Panc1 (cell line): ENCODE measurements around the gene CYP2E1. TPM values are rescaled to one million over a fixed set of nuclear protein-coding genes. Genes with fewer than 3 reads are reported as not detected.
"Not testable (repeated sequence)": the region's sequence is repeated elsewhere in the genome, so short reads cannot be mapped to it uniquely, and the experiment has no call there.

Experiments
- ATAC-seq: fragments of 200-7000 bp; cut with Tn5 transposase; 2 replicates; pipeline ENCODE4 v1.9.1; 2020; ENCODE audit warnings: mild to moderate bottlenecking, moderate library complexity
- BruUV-seq: library from RNA; stranded (reverse); fragments of 400-500 nt; replicated peaks from 2 replicates; lab custom pipeline; 2021; lab: Mats Ljungman, UMichigan
- CTCF ChIA-PET: fragments of 300-600 bp; sonication (Branson Sonifier 250); formaldehyde crosslinking; loops from one replicate; lab custom pipeline; 2022; ENCODE audit warnings: antibody characterized with exemption; lab: Charles Lee
- POLR2A ChIA-PET: fragments of 300-600 bp; sonication (Branson Sonifier 250); formaldehyde crosslinking; loops from one replicate; lab custom pipeline; 2022; ENCODE audit warnings: antibody characterized with exemption; lab: Charles Lee
- DNase-seq: peaks from one replicate; pipeline ENCODE4 v3.0.0-alpha.2; 2010; ENCODE audit warnings: low read depth, low spot score
- H3K27ac ChIP-seq: 2 replicates; pipeline ENCODE4 v1.5.1; 2011; ENCODE audit warnings: mild to moderate bottlenecking, low read length, inconsistent platforms
- H3K27me3 ChIP-seq: fragments of 200-500 bp; sonication (Bioruptor generic); 2 replicates; pipeline ENCODE4 v1.6.0; 2014; ENCODE audit warnings: low read length, inconsistent platforms; ENCODE audit not compliant: control insufficient read depth, insufficient read depth
- H3K36me3 ChIP-seq: fragments of 200-500 bp; sonication (Bioruptor generic); 2 replicates; pipeline ENCODE4 v1.5.1; 2014; ENCODE audit warnings: inconsistent platforms, mild to moderate bottlenecking, low read length, moderate library complexity; ENCODE audit not compliant: control insufficient read depth, insufficient read depth
- H3K4me1 ChIP-seq: 2 replicates; pipeline ENCODE4 v1.5.1; 2011; ENCODE audit warnings: inconsistent platforms, mild to moderate bottlenecking, low read length, moderate library complexity; ENCODE audit not compliant: control insufficient read depth, insufficient read depth
- H3K4me3 ChIP-seq, 2 experiments: 2 replicates each; pipeline ENCODE4 v1.5.1; 2011 to 2012; ENCODE audit warnings: low read depth in 2 of 2, low read length in 2 of 2, mild to moderate bottlenecking in 2 of 2, inconsistent platforms in 1 of 2, moderate library complexity in 1 of 2
- H3K9me3 ChIP-seq: fragments of 200-500 bp; sonication (Bioruptor generic); 2 replicates; pipeline ENCODE4 v1.5.1; 2014; ENCODE audit warnings: low read depth, mild to moderate bottlenecking, inconsistent platforms, low read length, moderate library complexity; ENCODE audit not compliant: control insufficient read depth, insufficient read depth
- POLR2AphosphoS5 ChIP-seq: IDR thresholded peaks from 2 replicates; pipeline ENCODE4 v1.6.1; 2012; ENCODE audit warnings: mild to moderate bottlenecking, low read depth, low read length, moderate library complexity
- SIN3A ChIP-seq: IDR thresholded peaks from 2 replicates; pipeline ENCODE4 v1.6.1; 2012; ENCODE audit warnings: low read depth, mild to moderate bottlenecking, low read length, moderate library complexity, borderline replicate concordance; ENCODE audit not compliant: insufficient read depth
- TCF7L2 ChIP-seq: IDR thresholded peaks from 2 replicates; pipeline ENCODE4 v1.6.1; 2011; ENCODE audit warnings: mild to moderate bottlenecking, low read depth, low read length, inconsistent platforms
- in situ Hi-C: cut with HindIII; loops from 2 replicates; pipeline ENCODE4 v1.10.0; 2016; ENCODE audit warnings: low sequenced_read_pairs, low pct_unique_long_range_greater_than_20kb
- intact Hi-C: fragments of 100-400 bp; cut with micrococcal nuclease; formaldehyde crosslinking; loops from one replicate; pipeline ENCODE4 v1.10.0; 2022; ENCODE audit not compliant: unreplicated experiment
- total RNA-seq: library from RNA; stranded (reverse); gene quantifications from one replicate; pipeline ENCODE4 v1.2.1, GENCODE V29; 2021; ENCODE audit not compliant: unreplicated experiment
- TF ChIP-seq, protein P1 (sequence below), 2 experiments: IDR thresholded peaks; 2 replicates each; pipeline ENCODE4 v1.6.1; 2011 to 2012; ENCODE audit warnings: low read depth in 2 of 2, control low read depth in 1 of 2, low read length in 1 of 2, mild to moderate bottlenecking in 1 of 2, moderate library complexity in 1 of 2; ENCODE audit not compliant: insufficient read depth in 1 of 2
- TF ChIP-seq, protein P2 (sequence below): fragments of 450-650 bp; IDR thresholded peaks from 2 replicates; pipeline ENCODE4 v1.5.1; 2017; ENCODE audit warnings: mild to moderate bottlenecking

Gene CYP2E1
- total RNA-seq, 1 experiment from 2014 or later: 1.1 TPM

DNA sequence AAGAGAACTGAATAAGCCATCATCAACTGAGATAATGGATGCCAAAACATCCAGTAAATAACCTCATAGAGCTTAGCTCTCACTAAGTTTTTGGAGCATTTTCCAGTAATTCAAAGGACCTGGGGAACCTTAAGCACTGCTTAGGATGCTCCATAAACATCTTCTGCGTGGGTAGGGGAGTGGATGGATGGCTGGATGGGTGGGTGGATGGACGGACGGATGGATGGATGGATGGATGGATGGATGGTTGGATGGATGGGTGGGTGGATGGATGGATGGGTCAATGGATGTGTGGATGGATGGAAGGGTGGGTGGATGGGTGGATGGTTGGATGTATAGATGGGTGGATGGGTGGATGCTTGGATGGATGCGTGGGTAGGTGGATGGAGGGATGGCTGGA, 9.0 kb downstream of the CYP2E1 start:
- in situ Hi-C loops: no loop called here
- DNase-seq (no peak), ATAC-seq (no peak)
- Histone ChIP-seq H3K27me3 (peaks cover 4% of the 10 kb centered on the region; the same call in 1 of the 2 replicates), H3K36me3 (no peaks in the 10 kb centered on the region), H3K4me3 (no peak overlapping the region), H3K27ac (no peak overlapping the region), H3K4me1 (no peaks in the 10 kb centered on the region), H3K9me3 (no peaks in the 10 kb centered on the region)
- intact Hi-C loops: no loop called here
- ChIA-PET POLR2A (no interaction called here), CTCF (no interaction called here)
- TF ChIP-seq POLR2AphosphoS5 (no peak), TCF7L2 (no peak), SIN3A (no peak)
- TF ChIP-seq, protein P1, sequence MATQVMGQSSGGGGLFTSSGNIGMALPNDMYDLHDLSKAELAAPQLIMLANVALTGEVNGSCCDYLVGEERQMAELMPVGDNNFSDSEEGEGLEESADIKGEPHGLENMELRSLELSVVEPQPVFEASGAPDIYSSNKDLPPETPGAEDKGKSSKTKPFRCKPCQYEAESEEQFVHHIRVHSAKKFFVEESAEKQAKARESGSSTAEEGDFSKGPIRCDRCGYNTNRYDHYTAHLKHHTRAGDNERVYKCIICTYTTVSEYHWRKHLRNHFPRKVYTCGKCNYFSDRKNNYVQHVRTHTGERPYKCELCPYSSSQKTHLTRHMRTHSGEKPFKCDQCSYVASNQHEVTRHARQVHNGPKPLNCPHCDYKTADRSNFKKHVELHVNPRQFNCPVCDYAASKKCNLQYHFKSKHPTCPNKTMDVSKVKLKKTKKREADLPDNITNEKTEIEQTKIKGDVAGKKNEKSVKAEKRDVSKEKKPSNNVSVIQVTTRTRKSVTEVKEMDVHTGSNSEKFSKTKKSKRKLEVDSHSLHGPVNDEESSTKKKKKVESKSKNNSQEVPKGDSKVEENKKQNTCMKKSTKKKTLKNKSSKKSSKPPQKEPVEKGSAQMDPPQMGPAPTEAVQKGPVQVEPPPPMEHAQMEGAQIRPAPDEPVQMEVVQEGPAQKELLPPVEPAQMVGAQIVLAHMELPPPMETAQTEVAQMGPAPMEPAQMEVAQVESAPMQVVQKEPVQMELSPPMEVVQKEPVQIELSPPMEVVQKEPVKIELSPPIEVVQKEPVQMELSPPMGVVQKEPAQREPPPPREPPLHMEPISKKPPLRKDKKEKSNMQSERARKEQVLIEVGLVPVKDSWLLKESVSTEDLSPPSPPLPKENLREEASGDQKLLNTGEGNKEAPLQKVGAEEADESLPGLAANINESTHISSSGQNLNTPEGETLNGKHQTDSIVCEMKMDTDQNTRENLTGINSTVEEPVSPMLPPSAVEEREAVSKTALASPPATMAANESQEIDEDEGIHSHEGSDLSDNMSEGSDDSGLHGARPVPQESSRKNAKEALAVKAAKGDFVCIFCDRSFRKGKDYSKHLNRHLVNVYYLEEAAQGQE (IDR thresholded peaks at IDR 0.05; ENCODE audit: insufficient read depth in 1 of 2, low read depth in 2 of 2, low read length in 1 of 2): no peak
- TF ChIP-seq, protein P2, sequence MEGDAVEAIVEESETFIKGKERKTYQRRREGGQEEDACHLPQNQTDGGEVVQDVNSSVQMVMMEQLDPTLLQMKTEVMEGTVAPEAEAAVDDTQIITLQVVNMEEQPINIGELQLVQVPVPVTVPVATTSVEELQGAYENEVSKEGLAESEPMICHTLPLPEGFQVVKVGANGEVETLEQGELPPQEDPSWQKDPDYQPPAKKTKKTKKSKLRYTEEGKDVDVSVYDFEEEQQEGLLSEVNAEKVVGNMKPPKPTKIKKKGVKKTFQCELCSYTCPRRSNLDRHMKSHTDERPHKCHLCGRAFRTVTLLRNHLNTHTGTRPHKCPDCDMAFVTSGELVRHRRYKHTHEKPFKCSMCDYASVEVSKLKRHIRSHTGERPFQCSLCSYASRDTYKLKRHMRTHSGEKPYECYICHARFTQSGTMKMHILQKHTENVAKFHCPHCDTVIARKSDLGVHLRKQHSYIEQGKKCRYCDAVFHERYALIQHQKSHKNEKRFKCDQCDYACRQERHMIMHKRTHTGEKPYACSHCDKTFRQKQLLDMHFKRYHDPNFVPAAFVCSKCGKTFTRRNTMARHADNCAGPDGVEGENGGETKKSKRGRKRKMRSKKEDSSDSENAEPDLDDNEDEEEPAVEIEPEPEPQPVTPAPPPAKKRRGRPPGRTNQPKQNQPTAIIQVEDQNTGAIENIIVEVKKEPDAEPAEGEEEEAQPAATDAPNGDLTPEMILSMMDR: no peak
- BruUV-seq: no TSS peak

DNA sequence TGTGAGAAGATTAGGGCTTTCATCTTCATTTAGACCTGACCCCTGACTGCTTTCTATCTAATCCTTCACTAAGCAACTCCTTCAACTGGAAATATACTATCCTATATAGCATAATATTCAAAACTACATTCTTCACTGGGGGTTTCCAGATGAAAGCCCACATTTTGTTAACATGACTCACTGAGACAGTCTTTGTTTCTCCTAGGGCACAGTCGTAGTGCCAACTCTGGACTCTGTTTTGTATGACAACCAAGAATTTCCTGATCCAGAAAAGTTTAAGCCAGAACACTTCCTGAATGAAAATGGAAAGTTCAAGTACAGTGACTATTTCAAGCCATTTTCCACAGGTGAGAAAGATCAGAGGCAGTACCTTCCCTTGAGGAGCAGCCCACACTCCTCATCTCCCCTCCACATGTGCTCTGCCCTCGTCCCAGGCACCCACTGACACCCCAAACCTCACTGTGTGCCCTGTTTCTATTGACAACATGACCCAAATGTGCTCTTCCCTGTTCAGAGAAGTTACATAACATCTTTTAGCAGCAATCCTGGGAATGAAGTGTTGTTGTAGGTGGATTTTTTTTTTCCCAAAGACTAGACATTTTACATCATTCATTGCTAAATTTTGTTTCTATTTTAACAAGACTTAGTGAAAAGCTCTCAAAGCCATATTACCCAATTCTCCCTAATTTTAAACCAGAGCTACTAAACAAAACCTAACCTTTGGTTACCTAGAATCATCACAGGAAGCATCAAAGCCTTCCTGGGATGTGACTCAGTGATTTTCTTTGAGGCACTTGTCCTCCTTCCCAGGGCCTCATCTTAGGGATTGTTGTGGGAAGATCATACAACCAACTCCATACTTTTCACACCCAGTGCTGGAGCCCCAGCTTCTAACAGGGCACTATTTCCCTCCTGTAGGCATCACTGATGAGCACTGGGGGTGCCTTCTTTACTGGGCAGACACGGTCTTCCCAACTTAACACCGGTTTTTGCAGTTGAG, 10.7 kb downstream of the CYP2E1 start:
- Histone ChIP-seq H3K27me3 (peaks cover 4% of the 10 kb centered on the region; the same call in 1 of the 2 replicates), H3K9me3 (no peaks in the 10 kb centered on the region), H3K4me1 (no peaks in the 10 kb centered on the region), H3K36me3 (no peaks in the 10 kb centered on the region), H3K27ac (no peak overlapping the region), H3K4me3 (no peak overlapping the region)
- CTCF ChIA-PET: no interaction called here
- no peak for DNase-seq
- no TSS peak for BruUV-seq
- no peak for TF ChIP-seq SIN3A
- no peak for TF ChIP-seq TCF7L2
- TF ChIP-seq, protein P1 (IDR thresholded peaks at IDR 0.05; ENCODE audit: insufficient read depth in 1 of 2, low read depth in 2 of 2, low read length in 1 of 2): no peak
- TF ChIP-seq, protein P2: no peak
- no peak for TF ChIP-seq POLR2AphosphoS5
- intact Hi-C loops: no loop called here
- ATAC-seq: no peak
- POLR2A ChIA-PET: no interaction called here
- in situ Hi-C loops: no loop called here

DNA sequence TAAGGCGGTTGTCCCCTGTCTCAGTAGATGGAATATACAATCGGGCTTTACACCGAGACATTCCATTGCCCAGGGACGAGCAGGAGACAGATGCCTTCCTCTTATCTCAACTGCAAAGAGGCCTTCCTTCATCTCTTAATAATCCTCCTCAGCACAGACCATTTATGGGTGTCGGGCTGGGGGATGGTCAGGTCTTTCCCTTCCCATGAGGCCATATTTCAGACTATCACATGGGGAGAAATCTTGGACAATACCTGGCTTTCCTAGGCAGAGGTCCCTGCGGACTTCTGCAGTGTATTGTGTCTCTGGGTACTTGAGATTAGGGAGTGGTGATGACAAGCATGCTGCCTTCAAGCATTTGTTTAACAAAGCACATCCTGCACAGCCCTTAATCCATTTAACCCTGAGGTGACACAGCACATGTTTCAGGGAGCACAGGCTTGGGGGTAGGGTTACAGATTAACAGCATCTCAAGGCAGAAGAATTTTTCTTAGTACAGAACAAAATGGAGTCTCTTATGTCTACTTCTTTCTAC, 14.3 kb downstream of the CYP2E1 start:
- H3K27me3 ChIP-seq, H3K27ac ChIP-seq, in situ Hi-C loops, H3K36me3 ChIP-seq, H3K9me3 ChIP-seq, intact Hi-C loops, ATAC-seq, POLR2A ChIA-PET, CTCF ChIA-PET, H3K4me1 ChIP-seq, H3K4me3 ChIP-seq, DNase-seq, BruUV-seq: not testable (repeated sequence)
